Suprapubic skin (tissue), 3 donors: ENCODE data around the gene ZNF646.

ENCODE experiments used
- CTCF ChIP-seq, 2 donors: fragments of 200-600 bp in 1 of 2; fragments of 450-650 bp in 1 of 2; sonication (generic) in 1 of 2; IDR thresholded peaks; one replicate each; pipeline ENCODE4 v1.5.1; 2016 to 2019; ENCODE audit warnings: antibody characterized with exemption in 2 of 2, mild to moderate bottlenecking in 1 of 2, moderate library complexity in 1 of 2
- POLR2AphosphoS5 ChIP-seq, 3 donors: sonication (generic); formaldehyde crosslinking; IDR thresholded peaks; one replicate each; pipeline ENCODE4 v1.6.1; 2017; ENCODE audit warnings: antibody characterized with exemption in 3 of 3

- TF ChIP-seq CTCF (IDR thresholded peaks at IDR 0.05) (no peak), POLR2AphosphoS5 (IDR thresholded peaks at IDR 0.05) (peak in 2 of 3 donors; percentile 57 to 65)
Measured at GRCh38 chr16:31094424-31095120, 20.4 kb downstream of the ZNF646 start, which contains the start of gene VKORC1.
